GM08714 (cell line): Measurements from ENCODE around the gene MOGAT2.

ENCODE experiments used
- H3K4me3 ChIP-seq: fragments of 200-500 bp; sonication (Bioruptor generic); 2 replicates; pipeline ENCODE4 v1.5.1; 2014; ENCODE audit warnings: mild to moderate bottlenecking, low read length, inconsistent platforms
- ZNF274 ChIP-seq: IDR thresholded peaks from 2 replicates; pipeline ENCODE4 v1.6.1; 2012; ENCODE audit warnings: mild to moderate bottlenecking, low read depth, low read length

MOGAT2 gene

GRCh38 chr11:75705541-75705940 lies 12.1 kb upstream of the MOGAT2 start:
- no peak overlapping the region for H3K4me3 ChIP-seq
- TF ChIP-seq ZNF274 = no peak

- no peak for TF ChIP-seq ZNF274
- no peak overlapping the region for H3K4me3 ChIP-seq
Measured at GRCh38 chr11:75706260-75706729, 11.3 kb upstream of the MOGAT2 start.

GRCh38 chr11:75714211-75714610 lies 3.4 kb upstream of the MOGAT2 start:
- TF ChIP-seq ZNF274 = no peak

GRCh38 chr11:75715688-75716087 lies 1.9 kb upstream of the MOGAT2 start:
- H3K4me3 ChIP-seq = no peak overlapping the region
- no peak for TF ChIP-seq ZNF274

More at GRCh38 chr11:75714211-75714610, 3.4 kb upstream of the MOGAT2 start:
- H3K4me3 ChIP-seq = no peak overlapping the region

- TF ChIP-seq ZNF274 = no peak
- H3K4me3 ChIP-seq = no peak overlapping the region
Measured at GRCh38 chr11:75716659-75717058, 979 bp upstream of the MOGAT2 start.

GRCh38 chr11:75718419-75719339 lies 1.0 kb downstream of the MOGAT2 start:
- H3K4me3 ChIP-seq = no peak overlapping the region
- TF ChIP-seq ZNF274 = no peak

- no peak for TF ChIP-seq ZNF274
- H3K4me3 ChIP-seq = no peak overlapping the region
Measured at GRCh38 chr11:75719340-75720239, 2.0 kb downstream of the MOGAT2 start.

- no peak for TF ChIP-seq ZNF274
Measured at GRCh38 chr11:75720639-75721038, 3.0 kb downstream of the MOGAT2 start.

GRCh38 chr11:75721852-75722668 lies 4.4 kb downstream of the MOGAT2 start:
- no peak for TF ChIP-seq ZNF274
- H3K4me3 ChIP-seq = no peak overlapping the region

More at GRCh38 chr11:75720639-75721038, 3.0 kb downstream of the MOGAT2 start:
- no peak overlapping the region for H3K4me3 ChIP-seq

GRCh38 chr11:75722669-75723042 lies 5.0 kb downstream of the MOGAT2 start:
- H3K4me3 ChIP-seq = no peak overlapping the region
- no peak for TF ChIP-seq ZNF274

GRCh38 chr11:75725547-75726320 lies 8.1 kb downstream of the MOGAT2 start:
- H3K4me3 ChIP-seq = no peak overlapping the region
- TF ChIP-seq ZNF274 = no peak

GRCh38 chr11:75728992-75729391 lies 11.4 kb downstream of the MOGAT2 start:
- no peak for TF ChIP-seq ZNF274
- H3K4me3 ChIP-seq = no peak overlapping the region

GRCh38 chr11:75731095-75731494 lies 13.5 kb downstream of the MOGAT2 start:
- no peak for TF ChIP-seq ZNF274
- no peak overlapping the region for H3K4me3 ChIP-seq
